Activated CD4-positive, alpha-beta T cell treated with anti-CD3 and anti-CD28 coated beads for 36 hours (primary cell): ENCODE measurements around the gene PPA1. TPM values are rescaled to one million over a fixed set of nuclear protein-coding genes. Genes with fewer than 3 reads are reported as not detected.

Source experiments
- ATAC-seq: fragments of 200-7000 bp; cut with Tn5 transposase; one replicate; pipeline ENCODE4 v1.10.0; 2021; ENCODE audit warnings: mild to moderate bottlenecking, moderate library complexity
- CTCF ChIA-PET: fragments of 350-600 bp; sonication (Branson Sonifier 250); formaldehyde crosslinking; loops from one replicate; lab custom pipeline; 2021; ENCODE audit warnings: antibody characterized with exemption; lab: Charles Lee
- POLR2A ChIA-PET: fragments of 350-600 bp; sonication (Branson Sonifier 250); formaldehyde crosslinking; loops from one replicate; lab custom pipeline; 2021; ENCODE audit warnings: antibody characterized with exemption, inconsistent platforms; lab: Charles Lee
- DNase-seq: peaks from one replicate; pipeline ENCODE4 v3.0.0-alpha.2; 2020
- H3K27ac Mint-ChIP-seq: one replicate; pipeline ENCODE4 v1.8.0; 2021; ENCODE audit warnings: mixed read lengths
- H3K27me3 Mint-ChIP-seq: one replicate; pipeline ENCODE4 v1.8.0; 2021; ENCODE audit warnings: mixed read lengths
- H3K36me3 Mint-ChIP-seq: one replicate; pipeline ENCODE4 v1.8.0; 2021; ENCODE audit warnings: low read depth, mixed read lengths
- H3K4me1 Mint-ChIP-seq: one replicate; pipeline ENCODE4 v1.8.0; 2021; ENCODE audit warnings: mixed read lengths
- H3K4me3 Mint-ChIP-seq: one replicate; pipeline ENCODE4 v1.8.0; 2021; ENCODE audit warnings: mild to moderate bottlenecking, moderate library complexity, mixed read lengths
- H3K9me3 Mint-ChIP-seq: one replicate; pipeline ENCODE4 v1.8.0; 2021; ENCODE audit warnings: low read depth, mixed read lengths
- intact Hi-C, 2 experiments: fragments of 100-400 bp; cut with DNase I in 1 of 2; cut with micrococcal nuclease in 1 of 2; formaldehyde crosslinking; loops; one replicate each; pipeline versions ENCODE4 v1.14.2 to v1.15.1; 2022 to 2024; cut with DNase I, micrococcal nuclease
- total RNA-seq, 2 experiments: library from RNA; stranded (reverse); gene quantifications; one replicate each; pipeline ENCODE4 v1.2.3, GENCODE V29; 2021

The PPA1 gene
- total RNA-seq, 2 experiments from 2014 or later = 286 to 328 TPM

DNA sequence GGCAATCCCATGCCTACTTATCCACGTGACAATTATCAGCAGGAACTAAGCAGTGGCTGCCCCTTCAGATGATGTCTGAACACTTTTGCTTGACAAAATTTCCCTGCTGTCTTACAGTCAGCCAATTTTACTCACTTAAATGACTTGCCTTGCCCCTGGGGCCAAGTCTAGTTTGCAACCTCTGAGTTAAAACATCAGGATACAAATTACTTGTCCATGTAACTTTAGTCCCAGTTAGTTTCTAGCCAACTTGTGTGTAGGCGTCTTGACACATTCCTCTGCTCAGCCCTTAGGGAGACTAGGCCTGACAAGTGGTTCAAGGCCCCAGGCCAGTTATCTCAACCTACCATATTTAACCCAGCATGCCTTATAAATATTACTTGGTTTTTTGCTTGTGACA lies 75.1 kb downstream of the PPA1 start:
- ChIA-PET CTCF (interaction anchor here (0.8 to 2.8 kb wide), 2 partner anchors 10 to 12 kb away, joined by 3 to 17 read pairs; partner anchors contain the start of gene TYSND1), POLR2A (no interaction called here)
- no peaks in the 10 kb centered on the region for H3K9me3 Mint-ChIP-seq
- no peak overlapping the region for H3K4me3 Mint-ChIP-seq
- ATAC-seq (no peak), DNase-seq (no peak)
- peaks cover 43% of the 10 kb centered on the region for H3K4me1 Mint-ChIP-seq
- H3K36me3 Mint-ChIP-seq = peaks cover 70% of the 10 kb centered on the region
- H3K27ac Mint-ChIP-seq = no peak overlapping the region
- H3K27me3 Mint-ChIP-seq = no peaks in the 10 kb centered on the region
- intact Hi-C loops = no loop called here

GRCh38 chr10:70155255-70155838 lies 77.9 kb downstream of the PPA1 start:
- DNase-seq (no peak), ATAC-seq (no peak)
- intact Hi-C loops = no loop called here
- H3K27ac Mint-ChIP-seq = peak overlapping the region; percentile 80
- H3K4me1 Mint-ChIP-seq = peaks cover 22% of the 10 kb centered on the region
- ChIA-PET CTCF (interaction anchor here (0.6 to 2.0 kb wide), 6 partner anchors 8 to 515 kb away, joined by 3 to 19 read pairs (median 4); partner anchors contain the start of gene TYSND1), POLR2A (interaction anchor here (0.6 kb wide), 1 partner anchor 9 kb away, joined by 4 read pairs; the partner anchor contains the start of gene TYSND1)
- no peaks in the 10 kb centered on the region for H3K9me3 Mint-ChIP-seq
- H3K4me3 Mint-ChIP-seq = no peak overlapping the region
- no peaks in the 10 kb centered on the region for H3K27me3 Mint-ChIP-seq
- peaks cover 78% of the 10 kb centered on the region for H3K36me3 Mint-ChIP-seq

Other genes starting within 250 kb of the PPA1 start
- 1 to 10 TPM; 3.6 to 4.2 TPM for gene MACROH2A2, start 180.6 kb downstream of the PPA1 start, total RNA-seq
- 1 to 10 TPM; 4.6 to 5.2 TPM for gene AIFM2, start 100.6 kb downstream of the PPA1 start, total RNA-seq
- gene TYSND1, start 86.7 kb downstream of the PPA1 start, total RNA-seq = 10 to 100 TPM; 11.5 to 14.9 TPM
- 100 to 1,000 TPM in 1 of 2 experiments, 10 to 100 TPM in 1; 89.4 to 107 TPM for gene SAR1A, start 62.9 kb downstream of the PPA1 start, total RNA-seq
- not detected for gene NPFFR1, start 50.6 kb upstream of the PPA1 start, total RNA-seq
- 10 to 100 TPM; 12.8 to 15.9 TPM for gene LRRC20, start 149.2 kb upstream of the PPA1 start, total RNA-seq
- 10 to 100 TPM; 24.4 to 27.7 TPM for gene EIF4EBP2, start 170.7 kb upstream of the PPA1 start, total RNA-seq
- gene NODAL, start 208.3 kb upstream of the PPA1 start, total RNA-seq = not detected
- 1 to 10 TPM; 5.4 to 6.7 TPM for gene PALD1, start 245.3 kb upstream of the PPA1 start, total RNA-seq